DLD1 (cell line): ENCODE results near the gene GPR146.
"Not testable (repeated sequence)": the region's sequence is repeated elsewhere in the genome, so short reads cannot be mapped to it uniquely, and the experiment has no call there.

Experiments used
- in situ Hi-C: cut with HindIII; loops from 2 replicates; pipeline ENCODE4 v1.10.0; 2017; ENCODE audit warnings: low sequenced_read_pairs

GPR146 gene

DNA sequence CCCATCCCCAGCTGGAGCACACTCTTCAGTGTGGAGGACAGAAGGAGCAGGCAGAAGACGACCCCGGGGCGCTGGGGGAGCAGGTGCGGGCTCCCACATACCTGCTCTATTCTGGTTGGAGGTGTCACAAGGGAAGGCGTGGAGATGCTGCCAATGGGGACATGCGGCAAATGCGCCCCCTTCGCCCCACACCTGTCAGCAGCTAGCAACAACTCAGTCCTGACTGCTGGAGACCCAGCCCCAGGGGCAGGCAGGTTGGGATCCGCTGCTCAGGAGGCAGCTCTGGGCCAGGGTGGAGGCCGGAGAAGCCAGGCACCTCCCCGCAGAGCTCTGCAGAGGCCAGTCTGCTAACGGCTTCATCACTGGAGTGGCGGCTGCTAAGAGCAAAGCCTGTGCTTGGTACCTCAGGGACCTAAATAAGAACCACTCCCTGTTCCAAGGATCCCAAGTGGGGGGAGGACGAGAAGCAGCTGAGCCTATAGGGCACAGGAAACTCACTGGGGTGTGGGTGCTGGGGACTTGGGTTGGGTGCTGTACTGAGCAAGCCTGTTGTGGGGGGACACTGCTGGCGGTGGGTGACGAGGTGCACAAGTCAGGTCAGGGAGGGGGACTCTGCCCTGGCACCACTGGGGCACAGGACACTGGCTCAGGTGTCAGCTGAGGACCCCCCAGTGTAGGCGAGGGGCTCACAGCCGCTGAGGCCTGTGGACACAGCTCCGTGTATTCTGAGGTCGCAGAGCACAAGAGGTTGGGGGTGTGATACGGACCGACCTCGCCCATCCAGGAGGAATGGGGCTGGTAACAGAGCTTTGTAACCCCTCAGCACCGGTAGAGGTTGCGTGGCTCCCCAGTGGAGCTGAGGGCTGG, 19.2 kb upstream of the GPR146 start:
- in situ Hi-C loops: no loop called here

DNA sequence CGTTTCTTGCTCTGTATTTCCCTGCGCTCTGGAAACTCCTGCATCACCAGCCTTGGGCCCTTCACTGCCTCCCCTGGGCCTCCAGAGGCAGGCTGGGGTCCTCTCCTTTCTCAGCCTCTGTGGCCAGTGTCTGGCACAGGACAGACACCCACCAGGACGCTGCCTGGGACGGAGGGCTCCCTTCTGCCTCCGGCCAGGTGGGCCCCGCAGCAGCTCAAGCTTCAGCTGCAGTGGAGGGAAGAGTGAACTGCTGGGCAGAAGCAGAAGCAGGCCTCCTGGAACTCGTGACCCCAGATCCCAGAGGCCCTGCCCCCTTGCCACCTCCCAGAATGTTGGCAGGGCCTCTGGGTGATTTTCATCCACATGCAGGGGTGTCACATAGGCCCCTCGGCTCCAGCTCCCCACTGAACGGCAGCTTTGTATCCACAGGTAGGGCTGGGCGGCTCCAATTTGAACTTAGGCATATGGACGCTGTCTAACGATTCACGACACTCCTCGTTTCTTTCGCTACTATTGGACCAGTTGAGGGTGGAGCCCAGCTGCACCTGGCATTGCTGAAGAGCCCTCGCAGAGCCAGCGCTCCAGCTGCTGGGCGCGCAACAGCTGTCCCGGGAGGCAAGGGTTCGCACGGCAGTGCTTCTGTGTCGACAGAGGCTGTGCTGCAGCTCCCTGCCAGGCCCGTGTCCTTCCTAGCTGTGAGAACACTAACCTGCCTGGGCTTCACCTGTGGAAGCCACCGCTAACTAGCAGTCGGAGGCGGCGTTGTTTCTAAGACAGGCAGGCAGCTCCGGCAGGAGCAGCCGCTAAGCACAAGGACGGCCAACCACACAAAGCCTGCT, 18.4 kb upstream of the GPR146 start:
- in situ Hi-C loops: no loop called here

DNA sequence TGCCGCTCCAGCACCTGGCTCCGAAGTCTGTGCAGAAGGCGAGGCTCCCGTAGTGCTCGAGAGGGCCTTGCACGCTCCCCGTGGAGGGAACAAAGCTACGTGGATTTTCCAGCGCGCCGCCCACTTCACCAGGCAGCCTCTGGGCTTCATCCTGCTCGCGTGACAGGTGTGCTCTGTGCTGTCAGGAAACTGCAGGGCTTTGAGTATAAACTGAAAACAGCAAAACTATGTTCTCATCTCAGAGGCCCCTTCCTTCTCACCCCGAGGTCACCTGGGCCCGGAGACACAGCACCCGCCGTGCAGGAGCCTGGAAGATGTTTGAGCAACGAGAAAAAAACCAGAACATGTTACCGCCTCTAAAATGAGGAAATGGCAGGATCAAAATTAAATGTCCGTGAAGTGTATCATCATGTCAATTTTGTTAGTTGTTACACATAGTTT, 17.6 kb upstream of the GPR146 start:
- in situ Hi-C loops: no loop called here

DNA sequence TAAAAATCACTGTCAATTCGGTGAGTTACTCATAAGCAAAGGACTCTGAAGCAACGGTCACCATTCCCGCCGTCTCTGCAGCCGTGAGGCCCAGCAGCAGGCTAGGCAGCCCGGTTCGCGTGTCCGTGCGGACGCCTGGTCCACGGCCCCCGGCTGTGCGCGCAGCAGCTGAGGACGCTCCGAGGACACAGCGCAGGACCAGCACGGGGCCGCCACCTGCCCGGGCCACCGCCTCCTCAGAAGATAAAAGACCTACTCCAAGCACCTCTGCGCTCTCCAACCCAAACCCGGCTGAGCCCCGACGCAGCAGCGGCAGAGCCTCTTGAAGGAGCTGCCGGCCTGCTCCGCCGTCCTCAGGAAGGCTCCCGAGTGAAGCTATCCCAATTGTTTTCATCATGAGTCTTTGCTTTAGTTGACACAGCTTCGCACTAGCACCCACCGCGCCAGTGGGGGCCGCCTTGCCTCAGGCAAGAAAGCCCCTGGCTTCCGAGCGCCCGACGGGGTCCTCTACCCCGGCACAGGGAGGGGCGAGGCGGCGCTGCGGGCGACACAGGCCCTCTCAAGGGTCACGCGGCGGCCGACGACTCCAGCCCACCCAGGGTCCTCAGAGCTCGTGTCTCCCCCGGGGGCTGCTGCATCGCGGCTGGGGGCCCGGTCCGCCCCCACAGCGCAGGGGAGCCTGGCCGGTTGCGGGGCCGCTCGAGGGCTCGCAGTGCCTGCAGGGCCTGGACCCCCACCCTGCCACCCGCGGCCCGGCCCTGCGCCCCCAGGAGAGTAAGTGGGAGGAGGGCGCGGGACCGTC, 16.9 kb upstream of the GPR146 start:
- in situ Hi-C loops: no loop called here

DNA sequence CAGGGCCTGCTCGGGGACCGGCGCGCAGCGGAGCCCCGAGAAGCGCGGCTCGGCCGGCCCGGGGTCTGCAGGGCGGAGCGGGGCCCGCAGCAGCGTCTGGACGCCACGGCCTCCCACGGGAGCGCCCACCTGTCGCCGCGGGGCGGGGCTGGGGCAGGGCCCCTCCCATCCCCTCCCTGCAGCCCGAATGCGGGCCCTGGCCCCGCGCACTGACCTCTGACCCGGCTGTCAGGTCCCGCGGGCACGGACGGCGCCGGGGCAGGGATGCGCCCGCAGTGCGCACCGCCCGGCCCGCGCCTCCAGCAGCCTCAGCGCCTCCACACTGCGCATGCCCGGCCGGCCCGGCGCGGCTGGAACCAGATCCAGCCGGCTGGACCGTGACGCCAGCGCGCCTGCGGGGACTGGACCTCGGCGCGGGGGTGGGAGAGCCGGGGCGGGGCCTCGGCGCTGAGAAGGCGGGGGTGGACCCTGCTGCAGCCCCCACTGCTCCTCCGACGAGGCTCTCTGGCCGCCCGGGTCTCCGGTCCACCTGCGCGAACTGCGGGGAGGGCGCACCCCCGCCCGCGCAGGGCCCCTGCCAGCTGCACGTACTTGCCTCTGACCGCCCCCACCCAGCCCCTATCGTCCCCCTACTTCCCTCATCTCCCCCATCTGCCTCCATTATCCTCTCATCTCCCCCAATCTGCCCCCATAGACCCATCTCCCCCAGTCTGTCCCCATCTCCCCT, 16.1 kb upstream of the GPR146 start:
- in situ Hi-C loops: no loop called here

DNA sequence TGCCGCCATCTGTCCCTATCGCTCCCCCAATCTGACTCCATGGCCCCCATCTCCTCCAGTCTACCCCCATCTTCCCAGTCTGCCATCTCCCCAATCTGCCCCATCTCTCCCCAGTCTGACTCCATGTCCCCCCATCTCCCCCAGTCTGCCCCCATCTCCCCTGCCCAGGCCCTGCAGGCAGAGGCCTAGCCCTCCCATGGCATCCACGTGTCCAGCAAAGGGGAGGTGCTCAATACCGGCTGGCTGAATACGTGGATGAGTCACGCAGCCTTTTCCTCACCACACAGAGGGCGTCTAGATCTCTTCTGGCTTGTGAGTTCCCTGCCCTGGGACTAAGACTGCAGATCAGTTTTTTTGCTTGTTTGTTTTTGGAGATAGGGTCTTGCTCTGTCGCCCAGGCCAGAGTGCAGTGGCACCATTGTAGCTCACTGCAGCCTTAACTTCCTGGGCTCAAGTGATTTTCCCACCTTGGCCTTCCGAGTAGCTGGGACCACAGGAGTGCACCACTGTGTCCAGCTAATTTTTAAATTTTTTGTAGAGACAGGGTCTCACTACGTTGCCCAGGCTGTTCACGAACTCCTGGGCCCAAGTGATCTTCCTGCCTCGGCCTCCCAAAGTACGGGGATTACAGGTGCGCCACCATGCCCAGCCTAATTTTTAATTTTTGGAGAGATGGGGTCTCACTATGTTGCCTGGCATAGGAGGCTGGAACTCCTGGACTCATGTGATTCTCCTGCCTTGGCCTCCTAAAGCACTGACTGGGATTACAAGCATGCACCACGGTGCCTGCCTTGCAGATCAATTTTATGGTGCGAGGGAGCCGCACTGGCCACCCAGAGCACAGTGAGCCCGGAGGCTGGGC, 15.3 kb upstream of the GPR146 start:
- in situ Hi-C loops: no loop called here

DNA sequence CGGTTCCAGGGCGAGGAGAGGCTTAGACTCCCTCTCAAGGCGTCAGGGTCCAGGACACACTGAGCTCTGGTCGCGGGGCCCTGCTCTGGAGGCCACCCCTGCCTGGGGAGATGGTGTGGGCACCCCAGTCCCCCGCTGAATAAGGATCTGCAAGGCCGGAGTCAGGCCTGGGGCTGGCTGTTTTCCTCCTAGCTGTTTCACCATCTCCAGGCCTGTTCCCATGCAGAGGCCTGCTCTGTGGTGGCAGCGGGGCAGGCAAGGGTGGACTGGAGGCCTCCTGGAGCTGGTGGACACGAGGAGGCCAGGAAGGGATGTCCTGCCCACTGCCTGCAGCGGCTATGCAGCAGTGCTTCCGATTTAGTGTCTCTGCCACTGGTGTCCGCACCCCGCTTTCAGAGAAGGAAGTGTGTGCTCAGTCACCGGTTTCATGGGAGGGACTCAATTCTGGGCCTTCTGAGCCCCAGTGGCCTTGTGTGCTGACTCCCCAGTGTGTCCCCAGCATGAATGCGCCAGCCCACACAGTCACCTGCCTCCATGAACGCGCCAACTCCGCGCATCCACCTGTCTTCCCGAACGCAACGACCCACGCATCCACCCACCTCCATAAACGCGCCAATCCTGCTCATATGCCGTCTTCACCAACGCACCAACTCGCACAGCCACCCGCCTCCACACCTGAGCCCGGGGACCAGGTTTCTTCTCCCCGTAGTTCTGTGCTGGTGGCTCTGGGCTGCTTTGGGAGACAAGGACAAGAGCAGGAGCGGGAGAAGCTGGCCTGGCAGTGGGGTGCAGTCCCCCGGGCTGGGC, 14.5 kb upstream of the GPR146 start:
- in situ Hi-C loops: no loop called here

DNA sequence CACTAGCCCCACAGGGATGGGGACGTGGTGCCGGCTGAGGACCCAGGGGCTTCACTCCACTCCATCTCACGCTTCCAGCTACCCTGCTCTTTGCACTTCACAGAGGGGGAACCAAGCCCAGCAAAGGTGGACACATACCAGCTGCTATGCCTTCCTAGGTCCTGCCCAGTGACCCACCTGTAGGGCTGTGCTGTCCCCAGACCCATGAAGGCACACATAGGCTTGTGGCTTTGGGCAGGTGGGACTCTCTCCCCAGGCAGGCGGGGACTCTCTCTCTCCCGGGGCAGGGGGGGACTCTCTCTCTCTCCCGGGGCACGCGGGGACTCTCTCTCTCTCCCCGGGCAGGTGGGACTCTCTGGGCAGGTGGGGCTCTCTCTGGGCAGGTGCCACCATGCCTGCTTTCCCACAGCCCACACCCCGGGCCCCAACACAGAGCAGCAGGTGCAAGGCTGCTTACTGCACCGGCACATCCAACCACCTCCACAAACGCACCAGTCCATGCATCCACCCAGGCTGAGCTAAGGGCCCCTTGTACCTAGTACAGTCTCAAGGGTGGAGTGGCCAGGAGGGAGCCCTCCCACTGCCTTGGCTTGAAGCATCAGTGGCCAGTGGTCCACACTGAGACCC, 13.8 kb upstream of the GPR146 start:
- in situ Hi-C loops: no loop called here

DNA sequence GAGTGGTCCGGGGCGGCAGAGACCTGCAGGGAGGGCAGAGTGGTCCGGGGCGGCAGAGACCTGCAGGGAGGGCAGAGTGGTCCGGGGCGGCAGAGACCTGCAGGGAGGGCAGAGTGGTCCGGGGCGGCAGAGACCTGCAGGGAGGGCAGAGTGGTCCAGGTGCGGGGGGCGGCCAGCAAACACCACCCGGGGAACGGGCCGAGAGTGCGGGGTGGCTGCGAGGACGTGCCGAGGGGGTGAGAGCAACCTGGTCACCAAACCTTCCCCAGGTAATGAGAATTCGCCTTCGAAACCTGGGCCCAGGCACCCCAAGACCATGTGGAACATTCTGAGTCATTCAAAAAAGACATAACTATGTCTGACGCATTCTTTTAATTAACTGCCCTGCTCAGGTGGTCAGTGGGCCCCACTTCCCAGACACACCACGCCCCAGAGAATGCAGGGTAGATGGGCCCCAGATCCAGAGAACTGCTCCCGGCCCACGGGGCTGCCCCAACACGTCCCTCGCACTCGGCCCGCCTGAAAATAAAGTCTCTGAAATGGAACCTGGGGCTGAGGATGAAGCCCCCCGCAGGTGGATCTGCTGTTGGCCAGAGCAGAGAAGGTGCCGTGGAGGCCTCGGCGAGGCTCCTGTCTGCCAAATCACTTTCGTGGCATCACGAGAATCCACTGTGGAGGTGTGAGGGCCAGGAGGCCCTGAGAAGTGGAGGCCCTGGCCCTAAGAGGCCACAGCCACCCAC, 12.5 kb upstream of the GPR146 start:
- in situ Hi-C loops: no loop called here

DNA sequence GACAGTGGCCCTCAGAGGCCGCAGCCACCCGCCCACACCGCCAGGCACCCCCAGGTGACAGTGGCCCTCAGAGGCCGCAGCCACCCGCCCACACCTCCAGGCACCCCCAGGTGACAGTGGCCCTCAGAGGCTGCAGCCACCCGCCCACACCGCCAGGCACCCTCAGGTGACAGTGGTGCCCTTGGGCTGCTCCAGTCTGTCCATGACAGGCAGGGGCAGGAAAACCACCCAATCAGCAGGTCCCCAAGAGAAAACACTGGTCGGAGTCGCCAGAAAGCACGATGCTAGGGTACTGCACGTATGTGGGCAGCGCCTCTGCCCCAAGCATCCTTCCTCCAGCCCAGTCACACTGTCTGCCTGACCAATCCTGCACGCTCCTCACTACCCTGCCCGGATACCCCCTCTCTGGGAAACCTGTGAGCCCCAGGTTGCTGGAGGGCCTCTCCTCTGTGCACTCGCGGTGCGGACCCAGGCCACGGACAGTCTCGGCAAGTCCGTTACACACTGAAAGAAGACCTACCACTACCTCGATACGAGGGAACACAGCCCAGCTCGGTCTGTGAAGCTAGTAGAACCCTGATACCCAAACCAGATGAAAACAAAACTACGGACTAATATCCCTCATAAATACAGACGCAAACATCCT, 11.7 kb upstream of the GPR146 start:
- in situ Hi-C loops: no loop called here

DNA sequence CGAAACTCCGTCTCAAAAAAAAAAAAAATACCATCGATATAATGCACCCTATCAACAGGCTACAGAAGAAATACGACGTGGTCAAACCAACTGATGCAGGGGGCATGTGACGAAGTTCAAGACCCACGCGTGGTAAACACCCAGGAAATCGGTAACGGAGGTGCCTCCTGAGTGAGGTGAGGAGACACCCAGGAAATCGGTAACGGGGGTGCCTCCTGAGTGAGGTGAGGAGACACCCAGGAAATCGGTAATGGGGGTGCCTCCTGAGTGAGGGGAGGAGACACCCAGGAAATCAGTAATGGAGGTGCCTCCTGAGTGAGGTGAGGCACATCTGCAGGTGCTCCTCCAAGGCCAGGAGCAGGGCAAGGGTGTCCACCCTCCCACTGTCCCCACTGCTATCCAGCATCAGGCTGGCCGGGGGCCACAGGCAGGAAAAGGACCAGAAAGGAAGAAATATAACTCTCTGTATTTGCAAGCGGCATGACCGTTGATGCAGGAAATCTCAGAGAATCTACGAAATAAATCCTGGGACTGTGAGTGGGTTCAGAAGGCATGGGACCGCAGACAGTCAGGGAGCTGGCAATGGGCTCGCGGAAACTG, 10.7 kb upstream of the GPR146 start:
- in situ Hi-C loops: no loop called here

DNA sequence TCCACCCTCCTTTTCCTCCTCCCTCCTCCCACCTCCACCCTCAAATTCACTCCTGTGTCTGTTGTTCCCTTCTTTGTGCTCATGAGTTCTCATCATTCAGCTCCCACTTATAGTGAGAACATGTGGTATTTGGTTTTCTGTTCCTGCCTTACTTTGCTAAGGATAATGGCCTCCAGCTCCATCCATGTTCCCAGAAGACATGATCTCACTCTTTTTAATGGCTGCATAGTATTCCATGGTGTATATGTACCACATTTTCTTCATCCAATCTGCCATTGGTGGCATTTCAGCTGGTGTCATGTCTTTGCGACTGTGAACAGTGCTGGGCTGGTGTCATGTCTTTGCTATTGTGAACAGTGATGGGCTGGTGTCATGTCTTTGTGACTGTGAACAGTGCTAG, 9.6 kb upstream of the GPR146 start:
- in situ Hi-C loops: not testable (repeated sequence)

DNA sequence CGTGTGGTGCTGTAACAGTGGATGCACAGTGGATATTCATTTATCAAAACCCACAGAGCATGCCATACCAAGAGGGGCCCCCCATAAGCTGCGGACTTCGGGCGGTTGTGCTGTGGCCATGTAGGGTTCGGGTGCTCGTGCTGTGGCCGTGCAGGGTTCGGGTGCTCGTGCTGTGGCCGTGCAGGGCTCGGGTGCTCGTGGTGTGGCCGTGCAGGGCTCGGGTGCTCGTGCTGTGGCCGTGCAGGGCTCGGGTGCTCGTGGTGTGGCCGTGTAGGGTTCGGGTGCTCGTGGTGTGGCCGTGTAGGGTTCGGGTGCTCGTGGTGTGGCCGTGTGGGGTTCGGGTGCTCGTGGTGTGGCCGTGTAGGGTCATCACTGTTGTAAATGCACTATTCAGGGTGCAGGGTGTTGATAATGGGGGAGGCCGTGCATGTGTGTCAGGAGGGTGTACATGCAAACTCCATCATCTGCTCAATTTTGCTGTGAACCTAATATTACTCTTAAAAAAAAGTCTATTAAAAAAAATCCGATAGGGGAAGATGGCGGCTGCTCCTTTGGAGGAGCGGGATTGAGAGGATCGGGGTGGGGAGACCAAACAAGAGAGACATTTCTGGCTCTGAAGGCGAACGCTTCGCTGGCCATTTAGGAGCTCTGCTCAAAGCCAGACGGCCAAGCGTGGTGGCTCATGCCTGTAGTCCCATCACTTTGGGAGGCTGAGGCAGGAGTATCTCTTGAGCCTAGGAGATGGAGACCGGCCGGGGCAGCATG, 8.0 kb upstream of the GPR146 start:
- in situ Hi-C loops: not testable (repeated sequence)

DNA sequence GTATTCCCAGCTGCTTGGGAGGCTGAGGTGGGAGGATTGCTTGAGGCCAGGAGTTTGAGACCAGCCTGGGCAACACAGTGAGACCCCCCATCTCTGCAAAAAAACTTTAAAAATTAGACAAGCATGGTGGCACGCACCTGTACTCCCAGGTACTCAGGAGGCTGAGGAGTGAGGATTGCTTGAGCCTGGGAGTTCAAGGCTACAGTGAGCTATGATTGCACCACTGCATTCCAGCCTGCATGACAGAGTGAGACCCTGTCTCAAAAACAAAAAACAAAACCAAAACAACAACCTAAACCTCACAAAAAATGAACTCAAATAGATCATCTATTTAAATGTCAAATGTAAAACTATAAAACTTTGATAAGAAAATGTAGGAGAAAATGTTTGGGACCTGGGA, 4.1 kb upstream of the GPR146 start:
- in situ Hi-C loops: not testable (repeated sequence)

DNA sequence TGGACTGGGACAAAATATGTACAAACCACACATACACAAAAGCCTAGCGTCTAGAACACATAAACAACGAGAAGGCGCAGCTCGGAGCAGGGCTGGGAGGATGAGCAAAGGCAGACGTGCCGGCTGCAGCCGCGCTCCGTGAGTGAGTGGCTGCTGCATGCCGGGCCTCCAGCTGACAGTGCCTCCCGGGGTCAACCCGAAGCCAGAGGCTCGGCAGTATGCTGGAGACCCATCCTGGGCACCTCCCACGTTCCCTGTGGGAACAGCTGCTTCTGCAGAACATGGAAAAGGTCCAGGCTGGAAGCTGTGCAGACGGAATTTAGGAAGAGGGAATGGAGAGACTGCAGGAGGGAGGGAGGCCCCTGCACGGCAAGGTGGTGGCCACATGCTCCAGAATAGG, 3.6 kb upstream of the GPR146 start:
- in situ Hi-C loops: no loop called here
